GM11168 (cell line): ENCODE measurements around the gene RXFP2.

Experiments used
- in situ Hi-C: fragments of 300-500 bp; cut with MboI; formaldehyde crosslinking; loops from one replicate; pipeline ENCODE4 v1.12.0; 2022; ENCODE audit warnings: low sequenced_read_pairs; ENCODE audit not compliant: unreplicated experiment

The RXFP2 gene

GRCh38 chr13:31815361-31816144 lies 76.2 kb downstream of the RXFP2 start:
- in situ Hi-C loops, result no loop called here

- in situ Hi-C loops, result no loop called here
Measured at GRCh38 chr13:31818236-31818635, 78.9 kb downstream of the RXFP2 start.

- in situ Hi-C loops, result no loop called here
Measured at GRCh38 chr13:31824705-31825517, 85.6 kb downstream of the RXFP2 start.

GRCh38 chr13:31826521-31826920 lies 87.2 kb downstream of the RXFP2 start:
- in situ Hi-C loops, result no loop called here

GRCh38 chr13:31827707-31828106 lies 88.4 kb downstream of the RXFP2 start:
- in situ Hi-C loops, result no loop called here

- in situ Hi-C loops, result no loop called here
Measured at GRCh38 chr13:31835932-31836331, 96.6 kb downstream of the RXFP2 start.

GRCh38 chr13:31843044-31843443 lies 103.7 kb downstream of the RXFP2 start:
- in situ Hi-C loops, result no loop called here

GRCh38 chr13:31846182-31846938 lies 107.0 kb downstream of the RXFP2 start:
- in situ Hi-C loops, result no loop called here

- in situ Hi-C loops, result no loop called here
Measured at GRCh38 chr13:31846961-31847752, 107.8 kb downstream of the RXFP2 start.

- in situ Hi-C loops, result no loop called here
Measured at GRCh38 chr13:31848621-31849020, 109.3 kb downstream of the RXFP2 start.

GRCh38 chr13:31849206-31849605 lies 109.9 kb downstream of the RXFP2 start:
- in situ Hi-C loops, result no loop called here

GRCh38 chr13:31850041-31850555 lies 110.8 kb downstream of the RXFP2 start:
- in situ Hi-C loops, result no loop called here

- in situ Hi-C loops, result no loop called here
Measured at GRCh38 chr13:31851216-31851615, 111.9 kb downstream of the RXFP2 start.
